ENCODE measurements around the gene CKB. TPM values are rescaled to one million over a fixed set of nuclear protein-coding genes. Genes with fewer than 3 reads are reported as not detected.

The CKB gene
- polyA plus RNA-seq, 1 donor (not counting 4 experiments of a cell fraction or from before 2014, with no cell fraction given) = 10.0 TPM

DNA sequence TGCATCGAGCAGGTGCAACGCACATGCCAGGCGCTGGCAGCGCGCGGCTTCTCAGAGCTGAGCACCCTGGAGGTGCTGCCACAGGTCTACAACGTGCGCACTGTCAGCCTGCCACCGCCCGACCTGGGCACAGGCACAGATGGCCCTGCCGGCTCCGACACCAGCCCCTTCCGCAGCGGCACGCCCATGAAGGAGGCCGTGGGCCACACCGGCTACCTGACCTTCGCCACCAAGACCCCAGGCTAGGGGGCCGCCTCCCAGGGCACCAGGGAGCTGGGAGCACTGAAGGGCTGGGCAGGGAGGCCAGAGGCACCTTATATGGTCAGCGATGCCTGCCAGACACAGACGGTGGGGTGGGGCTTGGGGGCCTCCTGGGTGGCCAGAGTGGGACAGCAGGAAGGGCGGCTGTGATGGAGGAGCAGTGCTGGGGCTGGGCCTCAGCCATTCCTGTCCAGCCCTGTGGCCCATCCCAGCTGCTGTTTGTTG lies 12.0 kb upstream of the CKB start:
- peaks cover 8 to 22% of the 10 kb centered on the region in 2 experiments for H3K36me3 ChIP-seq (ENCODE audit: control insufficient read depth in 2 of 2, extremely low read depth in 1 of 2, insufficient read depth in 2 of 2, low read length in 2 of 2)
- H4K20me1 ChIP-seq (ENCODE audit: control insufficient read depth, extremely low read depth, insufficient read depth, low read length) = no peaks in the 10 kb centered on the region
- dilution Hi-C loops (cut with MboI; ENCODE audit: extremely low pct_ligation_motif_present, low sequenced_read_pairs) = no loop called here
- peaks cover 26% of the 10 kb centered on the region for H3K79me2 ChIP-seq (ENCODE audit: control insufficient read depth, insufficient read depth, low read length)
- no peaks in the 10 kb centered on the region for H3K27me3 ChIP-seq (ENCODE audit: control insufficient read depth, extremely low read depth, insufficient read depth, low read length)
- TF ChIP-seq EZH2 (IDR thresholded peaks at IDR 0.05; ENCODE audit: low read length) (no peak), CTCF (optimal IDR thresholded peaks at IDR 0.05 in 1 of 3, IDR thresholded peaks at IDR 0.05 in 1 of 3, conservative IDR thresholded peaks at IDR 0.05 in 1 of 3; ENCODE audit: extremely low read depth in 1 of 3, insufficient read depth in 2 of 3, low read length in 3 of 3) (no peak)
- peaks cover 12% of the 10 kb centered on the region for H3K4me1 ChIP-seq (ENCODE audit: control insufficient read depth, extremely low read depth, insufficient read depth, low read length)
- H3K4me3 ChIP-seq (ENCODE audit: control insufficient read depth in 2 of 3, extremely low read depth in 1 of 3, insufficient read depth in 2 of 3, low read depth in 1 of 3, low read length in 3 of 3) = no peak overlapping the region
- H3K9ac ChIP-seq (ENCODE audit: control insufficient read depth, extremely low read depth, insufficient read depth, low read length) = no peak overlapping the region
- no peak overlapping the region for H3K27ac ChIP-seq (ENCODE audit: control insufficient read depth, insufficient read depth, low read length)
- no peak overlapping the region for H3K4me2 ChIP-seq (ENCODE audit: control insufficient read depth, extremely low read depth, insufficient read depth, low read depth, low read length)
- no peak overlapping the region for H2AFZ ChIP-seq (ENCODE audit: control insufficient read depth, low read length)
- H3K9me1 ChIP-seq (ENCODE audit: control insufficient read depth, extremely low read depth, insufficient read depth, low read length) = no peaks in the 10 kb centered on the region
- FAIRE-seq (no peak), DNase-seq (ENCODE audit: low read depth, low spot score) (no peak)
- no peaks in the 10 kb centered on the region for H3K9me3 ChIP-seq (ENCODE audit: control insufficient read depth, low read depth, low read length)

DNA sequence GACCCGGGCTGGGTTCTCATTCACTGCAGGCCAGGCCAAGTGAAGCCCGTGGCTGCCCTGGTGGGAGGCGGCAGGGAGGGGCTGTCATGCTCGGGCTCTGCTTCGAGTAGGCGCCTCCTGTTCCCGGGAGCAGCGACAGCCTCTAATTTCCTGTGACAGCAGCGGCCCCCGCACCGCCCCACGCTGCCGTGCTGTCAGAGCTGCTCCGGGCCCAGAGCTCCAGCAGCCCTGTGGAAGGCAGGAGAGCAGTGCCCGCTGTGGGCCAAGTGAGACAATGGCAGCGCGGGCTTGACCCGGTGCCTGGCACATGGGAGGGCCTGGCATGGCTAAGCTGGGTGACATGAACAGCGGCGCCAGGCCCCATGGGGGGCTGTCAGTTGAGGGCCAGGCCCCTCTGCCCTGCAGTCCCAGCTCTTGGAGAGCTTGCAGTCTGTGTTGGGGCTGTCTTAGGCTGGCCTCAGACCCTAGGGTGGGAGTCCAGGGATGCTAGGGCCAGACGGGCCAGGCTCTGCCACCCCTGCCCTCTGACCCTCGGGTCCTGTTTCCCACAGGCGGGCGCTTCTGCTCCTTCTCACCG lies 11.5 kb upstream of the CKB start:
- Histone ChIP-seq H3K27me3 (ENCODE audit: control insufficient read depth, extremely low read depth, insufficient read depth, low read length) (no peaks in the 10 kb centered on the region), H3K36me3 (ENCODE audit: control insufficient read depth in 2 of 2, extremely low read depth in 1 of 2, insufficient read depth in 2 of 2, low read length in 2 of 2) (peaks cover 8 to 22% of the 10 kb centered on the region in 2 experiments), H3K4me3 (ENCODE audit: control insufficient read depth in 2 of 3, extremely low read depth in 1 of 3, insufficient read depth in 2 of 3, low read depth in 1 of 3, low read length in 3 of 3) (no peak overlapping the region), H3K9me1 (ENCODE audit: control insufficient read depth, extremely low read depth, insufficient read depth, low read length) (no peaks in the 10 kb centered on the region), H3K4me2 (ENCODE audit: control insufficient read depth, extremely low read depth, insufficient read depth, low read depth, low read length) (no peak overlapping the region), H3K79me2 (ENCODE audit: control insufficient read depth, insufficient read depth, low read length) (peaks cover 32% of the 10 kb centered on the region), H3K9me3 (ENCODE audit: control insufficient read depth, low read depth, low read length) (no peaks in the 10 kb centered on the region), H3K4me1 (ENCODE audit: control insufficient read depth, extremely low read depth, insufficient read depth, low read length) (peaks cover 9% of the 10 kb centered on the region), H4K20me1 (ENCODE audit: control insufficient read depth, extremely low read depth, insufficient read depth, low read length) (no peaks in the 10 kb centered on the region), H3K27ac (ENCODE audit: control insufficient read depth, insufficient read depth, low read length) (no peak overlapping the region), H3K9ac (ENCODE audit: control insufficient read depth, extremely low read depth, insufficient read depth, low read length) (no peak overlapping the region), H2AFZ (ENCODE audit: control insufficient read depth, low read length) (no peak overlapping the region)
- TF ChIP-seq CTCF (optimal IDR thresholded peaks at IDR 0.05 in 1 of 3, IDR thresholded peaks at IDR 0.05 in 1 of 3, conservative IDR thresholded peaks at IDR 0.05 in 1 of 3; ENCODE audit: extremely low read depth in 1 of 3, insufficient read depth in 2 of 3, low read length in 3 of 3) (no peak), EZH2 (IDR thresholded peaks at IDR 0.05; ENCODE audit: low read length) (no peak)
- dilution Hi-C loops (cut with MboI; ENCODE audit: extremely low pct_ligation_motif_present, low sequenced_read_pairs) = no loop called here
- no peak for FAIRE-seq
- no peak for DNase-seq (ENCODE audit: low read depth, low spot score)
